ENCODE results near the gene ALCAM.
"Not testable (repeated sequence)": the region's sequence is repeated elsewhere in the genome, so short reads cannot be mapped to it uniquely, and the experiment has no call there.

Gene ALCAM

DNA sequence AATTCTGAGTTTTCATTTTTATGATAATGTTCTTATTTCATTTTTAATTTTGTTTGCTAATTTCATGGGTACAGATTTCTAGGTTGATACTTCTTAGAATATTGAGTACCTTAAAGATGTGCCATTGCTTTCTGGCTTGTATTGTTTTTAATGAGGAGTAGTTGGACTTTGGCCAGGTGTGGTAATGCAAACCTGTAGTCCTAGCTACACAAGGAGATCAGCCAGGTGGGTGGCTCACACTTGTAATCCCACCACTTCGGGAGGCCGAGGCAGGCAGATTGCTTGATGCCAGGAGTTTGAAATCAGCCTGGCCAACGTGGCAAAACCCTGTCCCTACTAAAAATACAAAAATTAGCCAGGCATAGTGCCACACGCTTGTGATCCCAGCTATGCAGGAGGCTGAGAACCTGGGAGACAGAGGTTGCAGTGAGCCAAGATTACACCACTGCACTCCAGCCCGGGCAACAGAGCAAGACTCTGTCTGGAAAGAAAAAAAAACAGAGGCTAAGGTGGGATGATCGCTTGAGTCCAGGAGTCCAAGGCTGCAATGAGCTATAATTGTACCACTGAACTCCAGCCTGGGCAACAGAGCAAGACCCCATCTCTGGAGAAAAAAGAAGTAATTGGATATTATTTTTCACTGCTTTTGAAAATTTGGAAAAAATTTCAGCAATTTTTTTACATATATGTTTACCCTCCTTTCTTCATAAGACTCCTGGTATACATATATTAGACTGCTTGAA is 198.0 kb downstream of the ALCAM start:
- in situ Hi-C loops (cut with MboI; ENCODE audit: low sequenced_read_pairs), result no loop called here

DNA sequence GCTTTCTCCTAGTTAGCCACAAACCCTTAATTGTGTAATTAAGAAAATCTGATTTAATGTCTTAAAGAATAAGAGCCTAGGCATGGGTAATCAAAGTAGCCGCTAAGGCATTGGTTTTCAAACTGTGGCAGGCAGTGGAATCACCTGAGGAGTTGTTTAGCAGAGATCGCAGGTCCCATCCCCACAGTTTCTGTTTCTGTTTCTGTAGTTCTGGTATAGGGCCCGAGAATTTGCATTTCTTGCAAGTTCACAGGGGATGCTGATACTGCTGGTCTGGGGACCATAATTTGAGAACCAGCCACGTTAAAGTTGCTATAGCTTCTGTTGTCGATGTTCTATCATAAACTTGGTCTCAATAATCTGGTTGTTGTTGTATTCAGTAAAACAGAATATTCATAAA is 204.3 kb downstream of the ALCAM start:
- in situ Hi-C loops (cut with MboI; ENCODE audit: low sequenced_read_pairs), result no loop called here

DNA sequence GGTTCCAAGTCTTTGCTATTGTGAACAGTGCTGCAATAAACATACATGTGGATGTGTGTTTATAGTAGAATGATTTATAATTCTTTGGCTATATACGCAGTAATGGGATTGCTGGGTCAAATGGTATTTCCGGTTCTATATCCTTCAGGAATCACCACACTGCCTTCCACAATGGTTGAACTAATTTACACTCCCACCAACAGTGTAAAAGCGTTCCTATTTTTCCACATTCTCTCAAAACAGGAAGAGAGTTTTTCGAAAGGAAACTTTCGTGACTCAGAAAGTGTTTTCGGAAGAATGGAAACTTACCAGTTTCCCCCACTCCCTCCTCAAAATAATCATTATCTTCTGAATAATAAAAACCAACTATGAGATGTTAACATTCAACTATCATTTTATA is 205.8 kb downstream of the ALCAM start:
- in situ Hi-C loops (cut with MboI; ENCODE audit: low sequenced_read_pairs), result no loop called here

DNA sequence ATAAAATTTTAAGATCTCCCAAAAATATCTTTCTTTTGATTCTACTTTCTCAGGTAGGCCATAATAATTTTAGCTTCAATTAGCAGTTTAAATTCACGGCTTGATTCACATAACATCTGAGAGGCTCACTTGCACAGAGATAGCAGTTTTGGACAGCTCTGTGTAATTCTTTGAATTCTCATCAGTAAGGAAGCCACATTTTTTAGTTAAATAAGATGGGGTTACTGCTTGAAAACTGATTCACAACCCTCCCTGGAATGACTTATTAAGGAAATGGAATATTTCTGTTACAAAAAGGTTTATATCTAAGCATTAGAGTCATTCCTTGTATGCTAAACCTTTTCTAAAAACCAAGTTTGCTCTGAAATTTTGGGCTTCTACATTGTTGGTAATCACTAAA is 212.7 kb downstream of the ALCAM start:
- in situ Hi-C loops (cut with MboI; ENCODE audit: low sequenced_read_pairs), result no loop called here

DNA sequence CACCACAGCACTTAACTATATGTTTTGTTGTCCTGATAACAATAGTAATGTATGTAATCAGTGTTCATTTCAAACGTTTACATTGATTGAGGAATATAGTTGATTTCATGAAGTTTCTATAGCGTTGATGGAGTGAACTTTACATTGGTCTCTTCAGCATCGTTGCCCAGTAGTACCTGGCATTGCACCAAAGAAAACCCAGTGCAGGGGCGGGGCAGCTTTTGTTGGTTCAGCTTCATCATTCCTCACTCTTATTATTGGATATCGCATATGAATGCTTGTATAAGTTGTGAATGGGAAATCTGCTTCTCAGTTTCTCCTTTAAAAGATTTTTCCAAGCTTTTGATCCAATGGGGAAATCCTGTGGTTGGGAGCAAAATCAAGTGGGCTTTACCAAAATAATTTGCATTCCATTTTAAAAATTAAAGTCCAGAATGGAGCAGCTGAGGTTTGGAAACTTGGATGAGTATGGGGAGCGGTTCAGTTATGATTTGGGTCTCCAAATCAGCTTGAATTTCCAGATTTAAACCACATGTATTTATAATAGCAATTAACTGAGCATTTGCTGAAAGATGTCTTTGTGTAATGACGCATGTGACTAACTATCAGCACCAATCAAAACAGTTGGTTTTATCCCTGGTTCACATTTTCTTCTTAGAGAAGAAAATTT is 213.7 kb downstream of the ALCAM start:
- in situ Hi-C loops (cut with MboI; ENCODE audit: low sequenced_read_pairs), result no loop called here

DNA sequence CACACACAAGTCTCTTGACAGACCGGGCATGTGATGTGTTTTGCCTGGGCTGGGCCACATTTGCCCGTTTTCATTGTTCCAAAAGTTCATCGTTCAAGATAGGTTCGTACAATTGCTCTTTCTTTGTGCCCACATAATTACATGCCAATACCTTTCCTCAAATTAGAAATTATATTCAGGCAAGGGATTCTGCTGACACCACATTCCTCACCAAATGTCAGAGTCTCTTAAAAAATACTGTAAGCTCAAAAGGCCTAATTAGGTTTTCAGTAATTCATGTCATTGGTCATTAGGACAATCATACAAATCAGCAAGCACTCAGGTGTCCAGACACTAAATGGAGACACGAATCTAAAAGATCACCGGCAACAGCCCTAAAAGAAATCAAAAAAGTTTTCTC is 215.3 kb downstream of the ALCAM start:
- in situ Hi-C loops (cut with MboI; ENCODE audit: low sequenced_read_pairs), result no loop called here

DNA sequence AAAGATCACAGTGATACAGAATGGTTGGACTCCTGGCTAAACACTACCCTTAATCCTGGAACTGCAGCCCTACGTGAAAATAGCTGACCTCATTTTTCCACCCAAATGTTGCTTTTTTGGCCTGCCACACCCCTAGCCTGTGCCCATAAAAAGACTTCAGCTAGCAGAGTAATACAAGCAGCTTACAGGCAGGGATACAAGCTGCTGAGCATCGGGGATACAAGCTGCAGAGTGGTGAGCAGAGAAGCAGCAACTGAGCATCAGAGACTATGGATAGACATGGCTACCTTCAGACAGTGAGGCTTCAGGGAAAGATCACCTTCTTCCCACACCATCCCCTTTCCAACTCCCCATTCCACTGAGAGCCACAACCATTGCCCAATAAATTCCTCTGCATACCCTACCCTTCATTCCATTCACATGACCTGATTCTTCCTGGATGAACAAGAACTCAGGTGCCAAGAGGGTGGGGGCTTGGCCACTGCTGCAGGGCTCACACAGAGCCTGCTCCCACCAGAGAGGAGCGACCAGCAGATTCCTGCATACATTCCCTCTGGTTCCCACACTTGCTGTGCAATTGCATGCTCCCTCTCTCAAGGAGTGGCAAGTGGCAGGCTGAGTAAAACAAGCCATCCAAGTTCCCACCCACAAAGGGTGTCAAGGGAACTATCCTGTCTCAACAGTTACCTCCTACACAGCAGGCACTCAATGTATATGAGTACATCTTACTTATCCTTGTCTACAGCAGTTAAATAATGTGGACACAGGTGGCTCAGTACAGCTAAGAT is 217.5 kb downstream of the ALCAM start:
- in situ Hi-C loops (cut with MboI; ENCODE audit: low sequenced_read_pairs), result no loop called here

DNA sequence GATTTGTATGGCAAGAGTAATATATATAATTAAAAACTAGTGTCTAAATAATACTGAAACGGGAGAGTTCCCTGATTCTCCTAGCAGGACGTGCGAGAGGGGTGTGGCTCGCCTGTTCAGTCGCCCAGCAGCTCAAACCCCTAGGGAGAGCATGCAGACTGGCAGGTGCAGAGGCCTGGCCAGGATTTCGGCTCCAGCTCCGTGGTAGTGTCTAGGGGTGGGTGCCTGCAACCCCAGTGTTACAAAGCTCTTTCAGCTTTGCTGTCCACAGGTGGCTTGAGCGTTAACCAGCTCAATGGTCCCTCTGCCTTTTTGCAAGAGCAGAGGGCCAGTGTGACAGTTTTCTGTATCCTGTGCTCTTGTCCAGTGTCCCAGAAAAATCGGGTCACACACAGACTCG is 226.6 kb downstream of the ALCAM start:
- in situ Hi-C loops (cut with MboI; ENCODE audit: low sequenced_read_pairs), result no loop called here

DNA sequence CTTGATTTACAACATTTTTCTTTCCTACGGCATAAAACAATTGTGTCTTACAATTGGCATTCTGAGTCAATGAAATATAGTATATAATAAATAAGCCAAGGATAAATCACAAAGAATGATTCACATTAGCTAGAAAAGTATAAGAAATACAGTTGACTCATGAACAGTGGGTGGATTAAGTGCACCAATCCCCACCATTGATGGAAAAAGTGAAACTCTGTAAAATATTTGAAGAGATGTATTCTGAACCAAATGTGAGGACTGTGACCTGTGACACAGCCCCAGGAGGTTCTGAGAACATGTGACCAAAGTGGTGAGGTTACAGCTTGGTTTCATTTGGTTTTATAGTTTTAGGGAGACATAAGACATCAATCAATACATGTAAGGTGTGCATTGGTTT is 227.5 kb downstream of the ALCAM start:
- in situ Hi-C loops (cut with MboI; ENCODE audit: low sequenced_read_pairs), result no loop called here

DNA sequence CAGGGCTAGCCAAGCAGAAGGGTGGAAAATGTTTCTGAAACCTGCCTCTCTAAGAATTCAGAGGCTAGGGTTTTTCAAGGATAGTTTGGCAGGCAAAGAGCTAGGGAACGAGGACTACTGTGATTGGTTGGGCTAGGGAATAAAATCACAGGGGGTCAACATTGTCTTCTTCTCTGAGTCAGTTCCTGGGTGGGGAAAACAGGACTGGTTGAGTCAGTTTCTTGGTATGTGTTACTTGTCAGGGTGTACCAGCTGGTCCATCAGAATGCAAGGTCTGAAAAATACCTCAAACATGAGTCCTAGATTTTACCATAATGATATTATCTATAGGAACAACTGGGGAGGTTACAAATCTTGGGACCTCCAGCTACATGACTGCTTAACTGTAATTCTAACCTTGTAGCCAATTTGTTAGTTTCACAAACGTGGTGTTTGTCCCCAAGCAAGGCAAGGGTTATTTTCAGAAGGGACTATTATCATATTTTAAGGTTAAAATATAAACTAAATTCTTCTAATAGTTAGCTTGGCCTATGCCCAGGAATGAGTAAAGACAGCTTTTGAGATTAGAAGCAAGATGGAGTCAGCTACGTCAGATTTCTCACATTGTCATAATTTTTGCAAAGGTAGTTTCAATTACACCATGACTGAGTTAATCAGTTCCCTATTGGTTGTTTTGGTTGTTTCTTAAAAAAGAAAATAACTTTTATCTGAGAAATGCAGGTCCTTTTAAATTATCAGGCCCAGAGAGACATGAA is 231.5 kb downstream of the ALCAM start:
- in situ Hi-C loops (cut with MboI; ENCODE audit: low sequenced_read_pairs), result no loop called here

DNA sequence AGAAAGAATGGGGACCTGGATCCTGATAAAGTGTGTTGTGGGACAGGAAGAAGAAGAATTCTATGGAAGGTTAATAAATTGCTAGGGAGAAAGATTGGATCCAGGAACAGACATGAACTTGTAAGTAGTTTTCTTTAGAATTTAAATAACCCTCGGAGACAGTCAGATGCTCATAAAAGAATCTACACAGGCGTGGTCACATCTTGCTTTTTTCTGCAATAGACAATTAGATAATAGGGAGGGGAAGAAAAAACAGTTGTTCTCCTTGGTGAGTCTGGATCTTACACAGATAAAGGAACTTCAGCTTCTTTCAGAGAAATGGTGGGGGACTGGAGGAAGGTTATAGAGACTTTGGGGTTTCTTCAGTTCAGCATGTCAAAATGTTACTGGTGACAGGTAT is 232.6 kb downstream of the ALCAM start:
- in situ Hi-C loops (cut with MboI; ENCODE audit: low sequenced_read_pairs), result no loop called here

DNA sequence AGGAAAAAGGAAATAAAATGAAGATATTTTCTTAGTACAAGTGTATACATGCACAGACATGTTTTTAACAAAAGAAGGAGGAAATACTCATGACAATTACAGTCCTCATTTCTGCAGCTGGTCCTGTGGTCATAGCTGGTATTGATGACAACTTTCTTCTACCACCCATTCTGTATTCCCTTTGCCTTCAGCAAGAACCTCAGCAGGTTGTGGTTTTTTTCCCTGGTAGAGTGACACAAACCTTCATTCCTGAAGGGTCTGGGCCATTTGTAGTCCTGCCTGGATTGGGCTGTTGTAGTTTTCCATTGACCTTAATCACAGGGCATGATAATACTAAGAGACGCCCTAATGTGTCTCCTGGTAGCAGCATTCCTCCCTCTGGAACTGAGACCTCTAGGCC is 235.0 kb downstream of the ALCAM start:
- in situ Hi-C loops (cut with MboI; ENCODE audit: low sequenced_read_pairs), result not testable (repeated sequence)

DNA sequence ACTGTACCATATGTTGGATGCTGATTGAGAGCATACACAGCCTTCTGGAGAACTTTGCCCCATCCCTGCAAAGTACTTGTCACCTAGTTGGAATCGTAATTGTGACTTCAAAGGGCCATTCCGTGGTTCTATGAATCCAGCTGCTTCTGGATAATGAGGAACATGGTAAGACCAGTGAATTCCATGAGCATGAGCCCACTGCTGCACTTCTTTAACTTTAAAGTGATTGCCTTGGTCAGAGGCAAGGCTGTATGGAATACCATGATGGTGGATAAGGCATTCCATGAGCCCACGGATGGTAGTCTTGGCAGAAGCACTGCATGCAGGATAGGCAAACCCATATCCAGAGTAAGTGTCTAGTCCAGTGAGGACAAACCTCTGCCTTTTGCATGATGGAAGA is 235.6 kb downstream of the ALCAM start:
- in situ Hi-C loops (cut with MboI; ENCODE audit: low sequenced_read_pairs), result not testable (repeated sequence)

DNA sequence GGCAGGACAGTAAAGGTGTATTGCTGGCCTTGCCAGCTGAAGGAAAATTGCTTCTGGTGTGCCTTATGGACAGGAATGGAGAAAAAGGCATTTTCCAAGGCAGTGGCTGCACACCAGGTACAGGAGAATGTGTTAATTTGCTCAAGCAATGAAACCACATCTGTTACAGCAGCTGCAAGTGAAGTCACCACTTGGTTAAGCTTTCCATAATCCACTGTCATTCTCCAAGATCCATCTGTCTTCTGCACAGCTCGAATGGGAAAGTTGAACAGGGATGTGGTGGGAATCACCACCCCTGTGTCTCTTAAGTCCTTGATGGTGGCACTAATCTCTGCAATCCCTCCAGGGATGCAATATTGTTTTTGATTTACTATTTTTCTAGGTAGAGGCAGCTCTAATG is 236.8 kb downstream of the ALCAM start:
- in situ Hi-C loops (cut with MboI; ENCODE audit: low sequenced_read_pairs), result not testable (repeated sequence)

DNA sequence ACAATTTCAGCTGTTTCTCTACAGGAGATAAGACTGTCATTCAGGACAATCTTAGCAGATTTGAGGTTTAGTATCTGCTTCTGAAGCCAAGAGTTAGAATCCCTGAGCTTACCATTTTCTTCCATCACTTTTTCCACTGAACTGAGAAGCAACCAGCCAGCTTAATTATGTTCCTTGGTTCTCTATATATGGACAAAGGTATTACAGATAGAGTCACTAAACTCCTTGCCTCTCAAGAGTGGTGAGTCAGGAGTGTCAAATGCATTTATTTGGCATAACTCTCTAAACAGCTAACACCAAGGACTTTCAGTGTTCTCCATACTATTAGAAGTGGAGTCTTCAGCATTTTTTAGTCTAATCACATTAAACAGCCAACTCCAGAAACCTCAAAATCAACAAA is 239.3 kb downstream of the ALCAM start:
- in situ Hi-C loops (cut with MboI; ENCODE audit: low sequenced_read_pairs), result no loop called here

DNA sequence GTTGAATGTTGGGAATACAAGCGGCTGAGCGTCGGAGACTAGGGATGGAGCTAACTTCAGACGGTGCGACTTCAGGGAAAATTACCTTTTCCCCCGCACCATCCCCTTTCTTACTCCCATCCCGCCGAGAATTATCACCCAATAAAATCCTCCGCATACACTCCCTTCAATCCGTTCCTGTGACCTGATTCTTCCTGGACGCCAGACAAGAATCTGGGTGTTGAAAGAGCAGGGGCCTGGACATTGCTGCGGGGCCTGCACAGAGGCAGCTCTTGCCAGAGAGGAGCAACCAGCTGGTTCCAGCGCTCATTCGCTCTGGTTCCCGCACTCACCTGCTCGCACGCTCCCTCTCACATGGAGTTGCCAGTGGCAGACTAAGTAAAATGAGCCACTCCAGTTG is 241.9 kb downstream of the ALCAM start:
- in situ Hi-C loops (cut with MboI; ENCODE audit: low sequenced_read_pairs), result no loop called here

DNA sequence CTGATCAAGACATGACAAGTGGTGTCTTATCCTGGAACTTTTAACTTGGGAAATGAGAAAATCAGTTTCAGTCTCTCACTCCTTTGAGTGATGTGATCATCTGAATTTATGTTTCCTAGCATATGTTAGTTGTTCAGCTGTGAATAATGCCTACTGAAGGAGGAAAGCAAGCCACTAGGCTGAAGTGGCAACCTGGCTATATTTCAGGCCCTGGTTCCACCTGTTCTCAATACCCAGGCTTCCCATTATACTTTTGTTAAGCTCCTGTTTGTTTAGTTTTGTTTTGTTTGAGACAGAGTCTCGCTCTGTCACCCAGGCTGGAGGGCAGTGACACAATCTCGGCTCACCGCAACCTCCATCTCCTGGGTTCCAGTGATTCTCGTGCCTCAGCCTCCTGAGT is 243.8 kb downstream of the ALCAM start:
- in situ Hi-C loops (cut with MboI; ENCODE audit: low sequenced_read_pairs), result no loop called here

DNA sequence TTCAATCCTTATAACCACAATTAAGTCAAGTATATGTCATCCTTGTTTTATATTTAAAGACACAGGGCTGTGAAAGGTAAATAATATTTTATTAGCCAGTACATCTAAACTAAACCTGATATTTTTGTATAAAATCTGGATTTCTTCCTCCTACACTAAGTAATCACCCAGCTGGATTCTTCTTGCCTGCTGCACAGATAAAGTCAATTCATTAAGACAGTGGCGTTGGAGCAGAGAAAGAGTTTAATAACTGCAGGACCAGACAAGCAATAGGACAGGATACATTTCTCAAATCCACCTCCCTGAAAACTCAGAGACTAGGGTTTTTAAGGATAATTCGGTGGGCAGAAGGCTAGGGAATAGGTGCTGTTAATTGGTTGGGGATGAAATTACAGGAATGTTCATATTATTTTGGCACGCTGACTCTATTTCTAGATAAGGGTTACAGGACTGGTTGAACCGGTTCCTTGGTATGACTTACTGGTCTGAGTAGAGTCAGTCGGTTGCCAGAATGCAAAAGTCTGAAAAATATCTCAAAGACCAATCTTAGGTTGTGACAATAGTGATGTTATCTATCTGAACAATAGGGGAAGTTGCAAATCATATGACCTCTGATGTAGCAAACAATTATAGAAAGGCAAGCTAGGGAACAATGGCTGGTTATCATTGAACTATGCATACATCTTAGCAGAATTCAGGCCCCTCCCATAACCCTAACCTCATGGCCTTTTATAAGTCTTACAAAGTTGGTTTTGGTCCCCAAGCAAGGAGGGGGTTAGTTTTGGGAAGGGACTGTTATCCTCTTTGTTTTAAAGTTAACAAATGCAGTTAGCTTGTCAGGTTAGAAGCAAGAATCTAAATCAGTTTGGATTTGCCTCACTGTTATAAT is 244.8 kb downstream of the ALCAM start:
- in situ Hi-C loops (cut with MboI; ENCODE audit: low sequenced_read_pairs), result no loop called here

DNA sequence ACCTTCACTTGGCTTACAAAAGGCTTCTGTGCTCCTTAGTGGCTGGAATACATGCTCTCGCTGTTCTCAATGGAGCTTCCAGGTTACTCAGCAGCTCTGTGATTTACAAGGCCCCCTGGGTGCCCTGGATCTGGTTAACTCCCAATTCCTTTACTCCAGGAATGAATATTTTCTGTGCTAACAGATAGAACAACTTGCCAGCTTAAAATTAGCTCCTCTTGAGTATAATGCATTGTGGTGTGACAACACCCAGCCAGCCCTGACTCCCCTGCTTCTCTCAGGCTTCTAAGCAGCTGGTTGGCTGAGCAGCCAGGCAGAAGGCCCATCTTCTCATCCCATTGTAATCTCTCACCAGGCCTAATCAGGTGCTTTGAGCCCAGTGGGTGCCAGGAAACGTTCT is 246.4 kb downstream of the ALCAM start:
- in situ Hi-C loops (cut with MboI; ENCODE audit: low sequenced_read_pairs), result no loop called here

DNA sequence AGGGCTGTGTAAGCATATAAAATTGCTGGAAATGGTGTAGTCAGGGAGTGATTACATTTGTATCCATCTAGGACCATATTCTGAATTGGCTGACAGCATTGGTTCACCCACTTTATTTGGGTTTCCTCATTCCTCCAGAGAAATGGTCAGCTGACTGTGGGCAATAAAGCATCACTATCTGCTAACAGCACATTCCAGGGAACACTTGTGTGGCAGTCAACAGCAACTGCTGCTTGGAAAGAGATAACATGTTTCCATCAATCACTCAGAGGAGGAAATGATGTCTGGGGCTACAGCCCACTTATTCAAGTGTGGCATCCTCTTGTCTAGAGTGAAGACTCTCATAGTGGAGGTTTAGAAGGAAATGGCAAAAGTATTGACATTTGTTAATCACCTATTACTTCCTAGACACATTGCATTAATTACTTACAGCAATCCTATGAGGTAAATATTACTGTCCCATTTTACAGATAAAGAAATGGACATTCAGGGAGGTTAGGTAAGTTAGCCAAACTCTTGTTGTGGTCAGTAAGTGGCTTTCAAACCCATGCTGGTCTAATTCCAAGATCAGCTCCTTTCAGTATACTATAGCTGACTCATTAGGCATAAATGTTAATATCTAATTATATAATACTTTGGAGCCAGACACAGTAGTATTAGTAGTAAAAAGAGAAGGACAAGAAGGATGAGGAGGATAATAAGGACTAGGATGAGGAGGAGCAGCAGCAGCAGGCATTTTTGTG is 247.8 kb downstream of the ALCAM start:
- in situ Hi-C loops (cut with MboI; ENCODE audit: low sequenced_read_pairs), result no loop called here
